GM19099 (cell line): ENCODE measurements around the gene NAB2.

Experiments
- POLR2A ChIP-seq: IDR thresholded peaks from 3 replicates; pipeline ENCODE4 v1.6.1; 2011; ENCODE audit warnings: low read depth; ENCODE audit not compliant: insufficient read length; ENCODE audit errors: extremely low read depth

The NAB2 gene

GRCh38 chr12:57129321-57129842 is 40.5 kb downstream of the NAB2 start:
- no peak for TF ChIP-seq POLR2A

- no peak for TF ChIP-seq POLR2A
Measured at GRCh38 chr12:57129889-57130288, 41.0 kb downstream of the NAB2 start.

GRCh38 chr12:57130941-57131340 is 42.0 kb downstream of the NAB2 start:
- TF ChIP-seq POLR2A, result no peak

GRCh38 chr12:57131896-57132744 is 43.2 kb downstream of the NAB2 start:
- no peak for TF ChIP-seq POLR2A

GRCh38 chr12:57133013-57133569 is 44.2 kb downstream of the NAB2 start:
- no peak for TF ChIP-seq POLR2A

GRCh38 chr12:57133916-57134315 is 45.0 kb downstream of the NAB2 start:
- TF ChIP-seq POLR2A, result no peak

GRCh38 chr12:57134949-57135348 is 46.0 kb downstream of the NAB2 start:
- TF ChIP-seq POLR2A, result no peak

- TF ChIP-seq POLR2A, result no peak
Measured at GRCh38 chr12:57135527-57136326, 46.8 kb downstream of the NAB2 start.

GRCh38 chr12:57138526-57139272 is 49.8 kb downstream of the NAB2 start:
- no peak for TF ChIP-seq POLR2A

- no peak for TF ChIP-seq POLR2A
Measured at GRCh38 chr12:57139796-57140649, 51.1 kb downstream of the NAB2 start.

GRCh38 chr12:57141249-57141648 is 52.3 kb downstream of the NAB2 start:
- TF ChIP-seq POLR2A, result no peak

- TF ChIP-seq POLR2A, result no peak
Measured at GRCh38 chr12:57142121-57142520, 53.2 kb downstream of the NAB2 start.

GRCh38 chr12:57142727-57143126 is 53.8 kb downstream of the NAB2 start:
- TF ChIP-seq POLR2A, result no peak

- TF ChIP-seq POLR2A, result no peak
Measured at GRCh38 chr12:57143454-57143853, 54.5 kb downstream of the NAB2 start.
